Midbrain (tissue), 1 donor: ENCODE results near the gene ANKMY1.

ENCODE experiments used
- DNase-seq: peaks from one replicate; lab custom pipeline; 2025; lab: John Stamatoyannopoulos, UW

Gene ANKMY1

DNA sequence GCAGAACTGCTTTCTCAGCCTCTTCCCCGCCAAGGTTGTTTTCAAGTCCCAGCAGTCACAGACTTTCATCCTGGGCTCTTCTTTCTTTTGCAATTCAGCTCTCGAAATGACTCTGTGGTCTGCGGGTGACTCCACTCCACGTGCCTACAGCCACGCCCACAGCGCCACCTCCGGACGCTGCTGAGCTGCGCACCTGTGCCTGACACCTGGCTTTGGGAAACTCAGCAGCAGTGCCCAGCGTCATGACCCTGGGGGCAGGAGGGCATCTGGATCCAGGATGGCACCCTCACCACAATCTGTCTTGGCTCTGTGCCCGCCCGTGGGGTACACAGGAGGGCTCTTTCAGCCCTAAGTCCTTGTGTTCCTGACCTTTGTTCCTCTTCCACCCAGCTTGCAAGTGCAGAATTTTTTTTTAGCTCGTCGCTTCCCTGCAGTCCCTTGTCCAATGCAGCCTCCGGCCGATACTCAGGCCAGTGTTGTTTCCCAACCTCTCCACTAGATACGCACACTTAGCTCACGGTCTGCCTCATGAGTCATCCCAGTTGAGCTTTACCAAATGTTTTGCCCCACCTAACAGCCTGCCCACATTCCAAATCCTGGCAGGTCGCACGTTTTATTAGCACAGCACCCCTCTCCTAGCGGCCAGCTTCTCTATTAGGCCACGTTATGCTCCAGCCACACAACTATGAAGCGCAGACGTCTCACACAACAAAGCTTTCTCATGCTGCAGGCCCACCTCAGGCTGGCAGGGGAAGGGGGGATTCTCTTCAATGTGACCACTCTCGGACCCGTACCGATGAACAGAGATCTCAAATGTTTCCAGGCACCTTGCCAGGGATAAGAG lies 22.2 kb upstream of the ANKMY1 start:
- DNase-seq = no peak

DNA sequence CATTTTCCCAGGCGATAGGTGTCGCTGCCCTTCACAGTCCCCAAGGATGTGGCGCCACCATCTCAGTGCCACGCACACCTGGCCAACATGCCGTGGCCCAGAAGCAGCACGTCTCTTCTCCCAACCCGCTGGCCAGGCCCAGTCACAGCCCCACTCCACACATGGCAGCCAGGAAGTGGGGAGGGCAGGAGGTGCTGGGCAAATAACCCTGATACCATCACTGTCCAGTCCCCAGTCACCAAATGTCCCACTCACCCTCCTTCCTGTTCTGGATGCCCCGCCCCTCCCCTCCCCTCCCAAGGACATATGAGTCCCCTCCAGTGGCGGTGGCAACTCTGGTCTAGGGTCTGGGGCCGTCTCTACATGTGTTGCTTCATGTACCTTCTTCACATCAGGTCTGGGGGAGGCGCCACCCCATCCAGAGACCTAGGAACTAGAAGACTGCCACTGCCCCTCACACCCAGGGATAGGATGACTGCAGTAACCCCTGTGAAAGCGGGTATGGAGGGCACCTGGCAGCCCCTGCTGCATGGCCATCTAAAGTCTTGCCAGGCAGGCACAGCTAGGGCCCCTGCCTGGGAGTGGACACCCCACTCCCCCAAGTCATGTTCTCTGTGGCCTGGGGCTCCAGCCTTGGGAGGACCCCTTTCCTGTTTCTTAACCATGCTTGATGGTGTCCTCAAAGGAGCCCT lies 21.4 kb upstream of the ANKMY1 start:
- DNase-seq = no peak

GRCh38 chr2:240578488-240578887 lies 20.7 kb upstream of the ANKMY1 start:
- DNase-seq = no peak

DNA sequence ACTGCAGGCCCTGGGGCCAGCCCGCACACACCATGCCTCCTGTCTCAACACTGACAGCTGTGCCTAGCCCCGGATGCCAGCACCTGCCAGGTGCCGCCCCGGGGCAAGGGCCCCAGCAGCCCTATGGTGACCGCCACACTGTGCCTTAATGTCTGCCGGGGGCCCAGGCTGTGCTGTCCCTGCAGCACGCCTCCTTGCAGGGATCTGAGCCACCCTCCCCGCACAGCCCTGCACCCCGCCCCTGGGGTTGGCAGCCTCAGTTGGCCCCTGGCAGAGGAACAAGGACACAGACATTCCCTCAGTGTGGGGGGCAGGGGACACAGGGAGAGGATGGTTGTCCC lies 20.3 kb upstream of the ANKMY1 start:
- no peak for DNase-seq

DNA sequence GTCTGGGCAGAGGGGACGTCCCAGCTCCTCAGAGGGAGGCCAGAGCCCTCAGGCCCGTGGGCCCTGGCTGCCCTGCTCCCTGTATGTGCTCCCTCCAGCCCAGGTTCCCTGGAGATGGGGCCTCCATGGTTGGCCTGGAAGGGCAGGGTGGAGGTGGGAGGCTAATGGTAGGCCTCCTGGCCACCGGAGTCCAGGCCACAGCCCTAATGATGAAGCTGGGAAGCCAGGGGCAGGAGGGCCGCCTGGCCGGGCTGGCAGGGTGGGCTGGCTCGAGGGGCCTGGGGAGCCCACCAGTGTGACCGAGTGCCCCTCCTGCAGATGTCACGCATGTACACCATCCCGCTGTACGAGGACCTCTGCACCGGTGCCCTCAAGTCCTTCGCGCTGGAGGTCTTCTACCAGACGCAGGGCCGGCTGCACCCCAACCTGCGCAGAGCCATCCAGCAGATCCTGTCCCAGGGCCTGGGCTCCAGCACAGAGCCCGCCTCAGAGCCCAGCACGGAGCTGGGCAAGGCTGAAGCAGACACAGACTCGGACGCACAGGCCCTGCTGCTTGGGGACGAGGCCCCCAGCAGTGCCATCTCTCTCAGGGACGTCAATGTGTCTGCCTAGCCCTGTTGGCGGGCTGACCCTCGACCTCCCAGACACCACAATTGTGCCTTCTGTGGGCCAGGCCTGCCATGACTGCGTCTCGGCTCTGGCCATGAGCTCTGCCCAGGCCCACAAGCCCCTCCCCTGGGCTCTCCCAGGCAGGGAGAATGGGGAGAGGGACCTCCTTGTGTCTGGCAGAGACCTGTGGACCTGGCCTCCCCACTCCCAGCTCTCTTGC lies 19.7 kb upstream of the ANKMY1 start:
- no peak for DNase-seq

- DNase-seq = no peak
These were observed 18.8 kb upstream of the ANKMY1 start for GRCh38 chr2:240576436-240577205.

GRCh38 chr2:240576036-240576435 lies 18.2 kb upstream of the ANKMY1 start:
- no peak for DNase-seq

DNA sequence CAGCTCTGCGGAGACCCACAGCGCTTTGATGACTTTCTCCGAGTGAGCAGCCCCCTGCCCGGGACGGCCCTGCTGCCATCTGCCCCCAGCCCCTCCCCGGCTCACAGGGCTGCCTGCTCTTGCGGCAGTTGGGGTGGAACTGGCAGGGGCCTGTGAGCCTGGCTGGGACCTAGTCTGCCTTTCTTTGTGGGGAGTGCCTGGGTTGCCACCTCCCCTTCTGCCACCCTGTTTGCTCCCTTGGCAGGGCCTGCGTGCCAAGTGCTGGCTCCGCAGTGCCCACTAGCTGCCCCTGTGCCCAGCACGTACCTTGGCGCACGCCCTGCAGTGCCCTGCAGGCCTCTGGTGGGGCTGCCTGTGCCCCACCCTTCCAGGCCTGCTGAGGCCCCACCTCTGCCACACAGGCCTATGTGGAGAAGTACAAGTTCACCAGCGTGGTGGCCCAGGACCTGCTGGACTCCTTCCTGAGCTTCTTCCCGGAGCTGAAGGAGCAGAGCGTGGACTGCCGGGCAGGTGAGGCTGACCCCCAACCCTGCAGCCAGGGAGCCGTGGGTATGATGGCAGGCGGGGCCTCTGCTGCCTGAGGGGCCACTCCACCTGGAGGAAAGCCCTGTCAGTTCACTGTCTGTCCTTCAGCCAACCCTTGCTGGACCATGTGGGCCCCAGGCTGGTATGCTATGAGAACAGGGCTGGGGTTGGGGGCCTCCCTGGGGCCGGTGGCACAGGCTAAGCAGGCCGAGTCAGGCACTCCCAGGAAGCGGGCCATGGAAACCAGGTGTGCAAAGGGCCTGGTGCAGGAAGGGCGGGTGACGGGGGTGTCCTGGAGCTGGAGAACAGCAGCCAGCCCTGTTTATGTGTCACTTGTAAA lies 17.5 kb upstream of the ANKMY1 start:
- DNase-seq = no peak

- DNase-seq = no peak
These were observed 16.8 kb upstream of the ANKMY1 start for GRCh38 chr2:240574386-240575100.

DNA sequence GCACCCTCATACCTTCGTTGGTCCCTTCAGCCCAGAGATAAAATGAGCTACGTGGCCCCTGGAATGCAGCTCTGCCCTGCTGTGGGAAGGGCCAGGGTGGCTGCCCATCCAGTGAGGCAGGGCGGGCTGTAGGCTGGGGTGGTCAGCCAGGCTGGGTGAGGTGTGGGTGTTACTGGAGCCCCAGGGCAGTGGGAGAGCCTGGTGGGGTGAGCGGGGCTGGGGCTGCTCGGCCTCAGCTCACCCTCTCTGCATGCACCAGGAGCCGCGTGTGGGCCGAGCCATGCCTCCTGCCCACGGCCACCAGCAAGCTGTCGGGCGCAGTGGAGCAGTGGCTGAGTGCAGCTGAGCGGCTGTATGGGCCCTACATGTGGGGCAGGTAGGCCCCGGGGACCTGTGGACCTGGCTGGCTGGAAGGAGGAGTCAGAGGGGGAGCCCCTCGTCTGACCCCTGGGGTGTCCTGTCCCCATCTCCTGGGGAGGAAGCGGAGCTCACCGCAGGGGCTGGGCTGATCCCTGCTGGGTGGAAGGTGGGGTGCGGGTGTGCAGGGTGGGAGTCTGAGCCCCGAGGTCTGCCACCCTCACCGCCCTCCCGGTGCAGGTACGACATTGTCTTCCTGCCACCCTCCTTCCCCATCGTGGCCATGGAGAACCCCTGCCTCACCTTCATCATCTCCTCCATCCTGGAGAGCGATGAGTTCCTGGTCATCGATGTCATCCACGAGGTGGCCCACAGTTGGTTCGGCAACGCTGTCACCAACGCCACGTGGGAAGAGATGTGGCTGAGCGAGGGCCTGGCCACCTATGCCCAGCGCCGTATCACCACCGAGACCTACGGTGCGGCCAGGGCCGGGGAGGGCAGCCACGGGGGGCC lies 16.0 kb upstream of the ANKMY1 start:
- no peak for DNase-seq

- no peak for DNase-seq
These were observed 15.3 kb upstream of the ANKMY1 start for GRCh38 chr2:240573071-240573515.

- DNase-seq = no peak
These were observed 14.6 kb upstream of the ANKMY1 start for GRCh38 chr2:240572141-240573031.

GRCh38 chr2:240571314-240571973 lies 13.7 kb upstream of the ANKMY1 start:
- DNase-seq = no peak

- DNase-seq = no peak
These were observed 12.9 kb upstream of the ANKMY1 start for GRCh38 chr2:240570531-240571313.

- no peak for DNase-seq
These were observed 12.3 kb upstream of the ANKMY1 start for GRCh38 chr2:240569998-240570530.

DNA sequence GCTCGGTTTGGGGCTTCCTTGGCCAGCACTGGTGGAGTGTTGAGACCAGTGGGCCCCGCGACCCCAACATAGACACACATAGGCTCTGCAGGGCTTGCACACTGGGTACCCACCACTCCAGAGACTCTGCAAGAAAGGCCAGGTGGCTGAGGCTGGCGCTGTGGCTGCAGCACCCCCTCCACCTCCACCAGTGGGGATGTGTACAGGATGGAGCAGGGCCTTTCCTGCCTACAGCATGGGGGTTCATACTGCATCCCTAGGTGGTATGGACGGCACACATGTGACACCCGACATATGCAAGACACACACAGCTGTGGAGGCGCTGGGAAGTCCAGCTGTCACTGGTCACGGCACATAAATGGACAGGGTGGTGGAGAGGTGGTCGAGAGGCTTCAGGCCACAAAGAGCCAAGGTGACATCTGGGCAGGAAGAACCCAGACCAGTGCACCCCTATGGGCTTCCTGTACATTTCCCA lies 11.8 kb upstream of the ANKMY1 start:
- DNase-seq = no peak
